HS-27A (cell line): ENCODE results near the gene ZMIZ2.
"Not testable (repeated sequence)": the region's sequence is repeated elsewhere in the genome, so short reads cannot be mapped to it uniquely, and the experiment has no call there.

Source experiments
- DNase-seq: peaks from one replicate; pipeline ENCODE4 v3.0.0-alpha.2; 2012; ENCODE audit warnings: low read depth, missing footprints

The ZMIZ2 gene

GRCh38 chr7:44769776-44770294 is 21.2 kb downstream of the ZMIZ2 start:
- DNase-seq: no peak

- DNase-seq: no peak
These were observed 22.7 kb downstream of the ZMIZ2 start for GRCh38 chr7:44771358-44771757.

DNA sequence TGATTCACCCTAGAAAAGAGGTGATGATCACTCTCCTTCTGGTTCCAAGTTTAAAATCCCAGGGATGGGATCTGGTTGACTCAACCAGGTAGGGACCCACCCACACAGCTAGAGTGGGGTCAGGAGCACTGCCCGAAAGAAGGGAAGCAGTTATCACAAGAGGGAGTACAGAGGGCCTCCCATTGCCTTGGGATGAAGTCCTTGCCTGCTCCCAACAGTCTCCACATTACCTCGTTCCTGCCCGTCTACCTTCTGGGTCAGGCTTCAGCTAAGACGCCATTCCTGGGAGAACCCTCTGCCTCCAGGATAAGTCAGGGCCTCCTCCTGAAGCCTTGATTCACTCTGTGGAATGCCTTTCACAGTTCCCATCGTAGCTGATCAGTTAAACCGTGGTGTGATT is 23.8 kb downstream of the ZMIZ2 start:
- no peak for DNase-seq

- no peak for DNase-seq
These were observed 24.2 kb downstream of the ZMIZ2 start for GRCh38 chr7:44772867-44773266.

GRCh38 chr7:44774486-44774885 is 25.8 kb downstream of the ZMIZ2 start:
- DNase-seq: not testable (repeated sequence)

DNA sequence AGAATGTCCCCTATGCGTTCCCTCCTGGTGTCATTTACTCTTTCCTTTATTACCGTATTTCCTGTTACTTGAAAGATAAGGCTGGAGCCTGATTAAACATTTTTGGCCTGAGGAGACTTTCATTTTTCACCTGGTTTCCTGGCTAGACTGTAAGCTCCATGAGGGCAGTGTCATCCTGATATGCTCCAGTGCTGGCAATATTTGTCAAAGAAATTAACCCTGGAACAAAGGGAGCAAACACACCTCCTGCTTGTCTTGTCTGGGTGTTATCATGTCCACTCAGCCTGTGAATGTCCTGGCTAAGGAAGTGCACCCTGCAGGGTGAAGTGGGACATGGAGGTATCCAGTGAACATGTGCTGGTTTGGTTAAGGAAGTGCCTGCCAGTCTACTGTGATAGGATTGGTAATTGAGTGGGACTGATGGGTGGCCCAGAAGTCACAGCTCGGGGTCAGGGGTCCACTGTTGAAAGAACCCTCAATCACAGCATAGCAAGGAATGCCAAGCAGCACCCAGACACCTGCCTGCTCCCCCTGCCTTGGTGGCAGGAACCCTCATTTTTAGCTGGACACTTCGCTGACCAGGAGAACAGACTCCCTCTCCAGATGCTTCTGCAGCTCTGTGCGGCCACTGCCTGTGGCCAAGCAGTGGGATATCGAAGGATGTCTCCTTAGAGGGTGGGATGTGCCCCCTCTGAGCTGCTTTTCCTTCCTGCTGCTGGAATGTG is 26.9 kb downstream of the ZMIZ2 start:
- DNase-seq: no peak

- DNase-seq: no peak
These were observed 27.6 kb downstream of the ZMIZ2 start for GRCh38 chr7:44776211-44776610.

GRCh38 chr7:44782460-44782859 is 33.8 kb downstream of the ZMIZ2 start:
- no peak for DNase-seq

- no peak for DNase-seq
These were observed 34.8 kb downstream of the ZMIZ2 start for GRCh38 chr7:44783407-44783806.

- no peak for DNase-seq
These were observed 35.7 kb downstream of the ZMIZ2 start for GRCh38 chr7:44784364-44784763.

DNA sequence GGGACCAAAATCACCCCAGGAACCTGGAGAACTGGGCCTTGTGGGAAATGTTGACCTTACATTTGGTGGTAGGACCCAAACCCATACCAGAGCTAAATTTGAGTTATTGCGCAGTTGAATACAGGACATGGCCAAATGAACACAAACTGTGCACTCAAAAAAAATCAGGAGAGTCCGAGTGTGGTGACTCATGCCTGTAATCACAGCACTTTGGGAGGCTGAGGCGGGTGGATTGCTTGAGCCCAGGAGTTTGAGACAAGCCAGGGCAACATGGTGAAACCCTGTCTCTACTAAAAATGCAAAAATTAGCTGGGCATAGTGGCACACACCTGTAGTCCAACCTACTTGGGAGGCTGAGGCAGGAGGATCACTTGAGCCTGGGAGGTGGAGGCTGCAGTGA is 36.6 kb downstream of the ZMIZ2 start:
- DNase-seq: not testable (repeated sequence)

- no peak for DNase-seq
These were observed 38.4 kb downstream of the ZMIZ2 start for GRCh38 chr7:44787041-44787440.

DNA sequence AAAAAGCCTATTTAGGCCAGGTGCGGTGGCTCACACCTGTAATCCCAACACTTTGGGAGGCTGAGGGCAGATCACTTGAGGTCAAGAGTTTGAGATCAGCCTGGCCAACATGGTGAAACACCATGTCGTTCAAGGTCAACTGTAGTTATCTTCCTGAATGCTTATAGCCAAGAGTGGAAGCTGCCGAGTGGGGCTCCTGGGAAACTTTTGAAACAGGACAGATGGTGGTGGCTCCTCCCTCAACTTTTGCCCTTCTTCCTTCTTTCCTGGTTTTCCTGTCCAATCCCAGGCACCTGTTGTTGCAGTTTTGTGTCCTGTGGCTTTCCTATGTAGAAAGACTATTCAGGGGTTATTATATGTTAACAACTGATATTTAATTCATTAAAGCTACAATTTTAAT is 39.1 kb downstream of the ZMIZ2 start:
- no peak for DNase-seq

- DNase-seq: no peak
These were observed 41.3 kb downstream of the ZMIZ2 start for GRCh38 chr7:44789990-44790389.

GRCh38 chr7:44791278-44792219 is 42.9 kb downstream of the ZMIZ2 start:
- DNase-seq: no peak

GRCh38 chr7:44793919-44794318 is 45.3 kb downstream of the ZMIZ2 start:
- DNase-seq: no peak

GRCh38 chr7:44794331-44794730 is 45.7 kb downstream of the ZMIZ2 start:
- DNase-seq: no peak

- peak; percentile 38 for DNase-seq
These were observed 47.4 kb downstream of the ZMIZ2 start for GRCh38 chr7:44796034-44796503.

GRCh38 chr7:44796504-44797328 is 48.1 kb downstream of the ZMIZ2 start, which contains the start of gene PPIA:
TSS of gene PPIA (plus strand) at chr7:44796681. CDS start at chr7:44796725, 44 bp downstream.
- peak; percentile 84 for DNase-seq

- no peak for DNase-seq
These were observed 48.9 kb downstream of the ZMIZ2 start for GRCh38 chr7:44797329-44798258.
